Suprapubic skin (tissue), 4 donors: ENCODE measurements around the gene EFCAB8. TPM values are rescaled to one million over a fixed set of nuclear protein-coding genes. Genes with fewer than 3 reads are reported as not detected.

Source experiments
- DNase-seq, 2 donors: peaks; one replicate each; pipeline ENCODE4 v3.0.0-alpha.2; 2019; ENCODE audit warnings: low spot score in 2 of 2
- H3K27ac ChIP-seq: fragments of 200-600 bp; sonication (generic); one replicate; pipeline ENCODE4 v1.5.1; 2019
- H3K27me3 ChIP-seq: fragments of 200-600 bp; sonication (generic); one replicate; pipeline ENCODE4 v1.5.1; 2019
- H3K36me3 ChIP-seq: fragments of 200-600 bp; sonication (generic); one replicate; pipeline ENCODE4 v1.5.1; 2019
- H3K4me1 ChIP-seq: fragments of 200-600 bp; sonication (generic); one replicate; pipeline ENCODE4 v1.5.1; 2019
- H3K4me3 ChIP-seq: fragments of 200-600 bp; sonication (generic); one replicate; pipeline ENCODE4 v1.5.1; 2019; ENCODE audit warnings: mild to moderate bottlenecking
- H3K9me3 ChIP-seq: fragments of 200-600 bp; sonication (generic); one replicate; pipeline ENCODE4 v1.5.1; 2019
- EP300 ChIP-seq: sonication (generic); formaldehyde crosslinking; IDR thresholded peaks from one replicate; pipeline ENCODE4 v1.6.1; 2017; ENCODE audit warnings: antibody characterized with exemption
- POLR2A ChIP-seq, 2 donors: fragments of 450-650 bp; IDR thresholded peaks; one replicate each; pipeline ENCODE4 v1.6.1; 2017; ENCODE audit warnings: antibody characterized with exemption in 2 of 2, mild to moderate bottlenecking in 2 of 2, moderate library complexity in 2 of 2
- POLR2AphosphoS5 ChIP-seq, 3 donors: sonication (generic); formaldehyde crosslinking; IDR thresholded peaks; one replicate each; pipeline ENCODE4 v1.6.1; 2017; ENCODE audit warnings: antibody characterized with exemption in 3 of 3
- WGBS: methylation state at CpG from one replicate; pipeline ENCODE4 v1.1.5; 2018; 5-methylcytosine and 5-hydroxymethylcytosine counted together
- total RNA-seq, 4 donors: library from RNA; depleted of rRNA; stranded (reverse); fragments of >200 nt; gene quantifications; one replicate each; pipeline ENCODE4 v1.1.0, GENCODE V29; 2016
- TF ChIP-seq, protein P1 (sequence below), 2 donors: fragments of 200-600 bp in 1 of 2; fragments of 450-650 bp in 1 of 2; sonication (generic) in 1 of 2; IDR thresholded peaks; one replicate each; pipeline ENCODE4 v1.5.1; 2016 to 2019; ENCODE audit warnings: antibody characterized with exemption in 2 of 2, mild to moderate bottlenecking in 1 of 2, moderate library complexity in 1 of 2

Gene EFCAB8
- total RNA-seq, 4 donors from 2014 or later: 0.76 to 0.89 TPM; not detected in 2

- no peaks in the 10 kb centered on the region for H3K9me3 ChIP-seq
- no peak overlapping the region for H3K27ac ChIP-seq
- H3K27me3 ChIP-seq: peaks cover 9% of the 10 kb centered on the region
- no peaks in the 10 kb centered on the region for H3K4me1 ChIP-seq
- H3K36me3 ChIP-seq: no peaks in the 10 kb centered on the region
- no peak overlapping the region for H3K4me3 ChIP-seq
- DNase-seq: peak in 1 of 2 donors; percentile 62
- 79% methylated on average over 13 of the region's 15 CpGs for WGBS
- TF ChIP-seq POLR2A (IDR thresholded peaks at IDR 0.05) (no peak), POLR2AphosphoS5 (IDR thresholded peaks at IDR 0.05) (no peak), EP300 (no peak)
- TF ChIP-seq, protein P1, sequence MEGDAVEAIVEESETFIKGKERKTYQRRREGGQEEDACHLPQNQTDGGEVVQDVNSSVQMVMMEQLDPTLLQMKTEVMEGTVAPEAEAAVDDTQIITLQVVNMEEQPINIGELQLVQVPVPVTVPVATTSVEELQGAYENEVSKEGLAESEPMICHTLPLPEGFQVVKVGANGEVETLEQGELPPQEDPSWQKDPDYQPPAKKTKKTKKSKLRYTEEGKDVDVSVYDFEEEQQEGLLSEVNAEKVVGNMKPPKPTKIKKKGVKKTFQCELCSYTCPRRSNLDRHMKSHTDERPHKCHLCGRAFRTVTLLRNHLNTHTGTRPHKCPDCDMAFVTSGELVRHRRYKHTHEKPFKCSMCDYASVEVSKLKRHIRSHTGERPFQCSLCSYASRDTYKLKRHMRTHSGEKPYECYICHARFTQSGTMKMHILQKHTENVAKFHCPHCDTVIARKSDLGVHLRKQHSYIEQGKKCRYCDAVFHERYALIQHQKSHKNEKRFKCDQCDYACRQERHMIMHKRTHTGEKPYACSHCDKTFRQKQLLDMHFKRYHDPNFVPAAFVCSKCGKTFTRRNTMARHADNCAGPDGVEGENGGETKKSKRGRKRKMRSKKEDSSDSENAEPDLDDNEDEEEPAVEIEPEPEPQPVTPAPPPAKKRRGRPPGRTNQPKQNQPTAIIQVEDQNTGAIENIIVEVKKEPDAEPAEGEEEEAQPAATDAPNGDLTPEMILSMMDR (IDR thresholded peaks at IDR 0.05): no peak
These were observed 117.3 kb downstream of the EFCAB8 start for GRCh38 chr20:32975698-32976674.

GRCh38 chr20:32976746-32977145 is 118.0 kb downstream of the EFCAB8 start:
- peak; percentile 20 to 52 for DNase-seq
- no peak overlapping the region for H3K4me3 ChIP-seq
- TF ChIP-seq POLR2AphosphoS5 (IDR thresholded peaks at IDR 0.05) (no peak), POLR2A (IDR thresholded peaks at IDR 0.05) (no peak), EP300 (no peak)
- TF ChIP-seq, protein P1 (IDR thresholded peaks at IDR 0.05): no peak
- H3K27ac ChIP-seq: no peak overlapping the region
- WGBS: 74% methylated on average over 6 of the region's 6 CpGs
- no peaks in the 10 kb centered on the region for H3K4me1 ChIP-seq
- peaks cover 9% of the 10 kb centered on the region for H3K27me3 ChIP-seq
- no peaks in the 10 kb centered on the region for H3K36me3 ChIP-seq
- H3K9me3 ChIP-seq: no peaks in the 10 kb centered on the region

DNA sequence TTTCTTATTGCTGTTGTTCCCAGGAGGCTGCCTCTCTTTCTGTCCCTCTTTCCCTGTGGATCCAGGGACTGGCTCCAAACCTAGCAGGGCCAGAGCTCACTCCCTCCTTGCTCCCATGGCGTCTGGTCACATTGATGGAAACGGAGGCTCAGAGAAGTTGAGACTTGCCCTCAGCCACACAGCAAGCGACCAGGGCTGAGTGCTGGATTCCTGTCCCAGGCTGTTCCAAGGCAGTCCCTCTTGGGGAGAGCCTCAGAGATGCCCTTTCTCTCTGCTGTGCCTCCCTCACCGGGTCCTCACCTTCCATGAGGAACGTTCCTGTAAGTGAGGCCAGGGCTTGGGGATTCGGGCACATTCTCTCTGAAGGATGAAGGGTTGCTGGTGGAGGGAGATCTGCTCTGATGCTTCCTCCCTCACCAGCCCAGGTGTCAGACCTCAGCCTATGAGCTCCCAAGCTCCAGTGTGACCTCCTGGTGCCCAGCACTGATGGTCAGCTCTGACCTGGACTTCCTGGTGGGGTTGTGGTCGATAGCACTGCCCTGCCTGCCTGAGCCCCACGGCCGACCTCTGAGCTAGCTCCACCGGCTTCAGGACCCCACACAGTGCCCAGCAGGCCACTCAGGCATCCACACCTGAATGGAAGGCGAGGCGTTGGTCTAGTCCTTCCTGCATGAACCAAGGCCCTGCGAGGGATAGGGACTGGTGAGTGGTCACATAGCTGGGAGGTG is 118.7 kb downstream of the EFCAB8 start:
- DNase-seq: peak; percentile 42 to 77
- H3K27me3 ChIP-seq: peaks cover 9% of the 10 kb centered on the region
- no peaks in the 10 kb centered on the region for H3K9me3 ChIP-seq
- no peak overlapping the region for H3K27ac ChIP-seq
- TF ChIP-seq, protein P1 (IDR thresholded peaks at IDR 0.05): no peak
- TF ChIP-seq POLR2A (IDR thresholded peaks at IDR 0.05) (no peak), EP300 (no peak), POLR2AphosphoS5 (IDR thresholded peaks at IDR 0.05) (no peak)
- H3K36me3 ChIP-seq: no peaks in the 10 kb centered on the region
- no peak overlapping the region for H3K4me3 ChIP-seq
- WGBS: 88% methylated on average over 7 of the region's 13 CpGs
- H3K4me1 ChIP-seq: no peaks in the 10 kb centered on the region

- peak in 1 of 2 donors; percentile 46 for DNase-seq
- H3K27me3 ChIP-seq: peaks cover 9% of the 10 kb centered on the region
- no peaks in the 10 kb centered on the region for H3K36me3 ChIP-seq
- no peak overlapping the region for H3K27ac ChIP-seq
- TF ChIP-seq POLR2A (IDR thresholded peaks at IDR 0.05): no peak
- TF ChIP-seq, protein P1 (IDR thresholded peaks at IDR 0.05): no peak
- TF ChIP-seq EP300: no peak
- no peak for TF ChIP-seq POLR2AphosphoS5 (IDR thresholded peaks at IDR 0.05)
- no peak overlapping the region for H3K4me3 ChIP-seq
- WGBS: 80% methylated on average over 7 of the region's 7 CpGs
- H3K9me3 ChIP-seq: no peaks in the 10 kb centered on the region
- H3K4me1 ChIP-seq: no peaks in the 10 kb centered on the region
These were observed 119.2 kb downstream of the EFCAB8 start for GRCh38 chr20:32978009-32978335.
